NCI-H1105 treated with DMSO at 0.1 percent for 48 hours (cell line): ENCODE measurements around the gene BEGAIN.

Experiments used
- DNase-seq: peaks from one replicate; lab custom pipeline; 2025; lab: John Stamatoyannopoulos, UW

The BEGAIN gene

DNA sequence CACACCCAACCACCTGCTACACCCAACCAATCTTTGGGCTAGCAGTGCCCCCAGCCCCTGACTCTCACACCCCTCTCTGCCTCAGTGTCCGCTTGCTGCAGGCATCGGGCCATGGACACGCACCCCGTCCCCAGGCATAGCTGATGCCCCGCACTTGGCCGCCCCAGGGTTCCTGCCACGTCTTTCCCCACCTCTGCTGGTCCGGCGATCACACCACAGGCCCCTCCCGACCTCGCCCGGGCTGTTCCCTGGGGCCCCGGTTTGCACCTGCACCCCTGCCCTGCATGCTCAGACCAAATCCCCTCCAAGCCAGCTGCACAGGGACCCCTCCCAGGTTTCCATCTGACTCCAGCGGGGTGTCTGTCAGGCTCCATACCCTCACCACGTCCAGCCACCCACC lies 38.3 kb downstream of the BEGAIN start:
- DNase-seq, result no peak

DNA sequence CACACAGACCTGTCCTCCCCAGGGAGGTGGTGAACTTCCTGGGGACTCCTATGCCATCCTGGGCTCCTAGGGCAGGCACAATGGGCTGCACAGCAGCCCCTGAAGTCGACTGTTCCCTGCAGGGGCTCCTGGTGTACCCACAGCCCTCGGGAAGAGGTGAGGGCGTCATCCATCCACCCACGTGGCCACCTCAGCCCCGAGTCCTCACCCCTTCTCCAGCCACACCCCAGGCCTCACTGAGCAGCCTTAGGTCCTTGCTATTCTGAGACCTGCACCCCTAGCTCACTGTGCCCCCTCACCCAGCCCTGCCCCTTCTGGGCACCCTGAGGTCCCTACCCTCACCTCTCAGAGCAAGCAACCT lies 38.9 kb downstream of the BEGAIN start:
- no peak for DNase-seq

DNA sequence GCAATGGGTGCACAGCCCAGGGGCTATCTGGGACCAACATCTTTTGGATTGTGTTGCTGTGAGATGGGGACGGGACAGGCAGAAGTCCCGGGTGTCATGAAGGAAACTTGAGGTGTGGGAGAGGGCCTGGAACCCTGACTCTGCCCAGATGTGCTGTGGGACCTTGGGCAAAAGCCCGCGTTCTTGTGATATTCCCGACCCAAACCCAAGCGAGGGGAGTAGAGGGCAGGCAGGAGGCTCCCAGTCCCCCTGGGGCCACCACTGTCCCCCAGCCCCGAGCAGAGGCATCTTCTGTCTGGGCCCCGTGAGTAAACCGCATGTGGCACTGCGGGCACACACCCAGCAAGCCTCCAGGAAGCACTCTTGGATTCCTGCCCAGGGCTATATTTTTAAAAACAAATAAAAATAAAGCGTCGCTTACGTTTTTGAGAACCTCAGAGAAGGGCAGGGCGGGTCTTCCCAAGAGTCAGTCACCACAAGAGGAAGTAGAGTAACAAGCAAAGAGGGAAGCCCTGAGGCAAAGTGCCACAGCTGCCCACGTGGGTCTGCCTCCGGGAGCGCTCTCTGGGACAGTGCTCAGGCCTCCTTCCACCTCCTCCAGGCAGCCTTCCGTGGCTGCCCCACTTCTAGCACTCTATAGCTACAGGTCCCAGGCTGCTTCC lies 39.5 kb downstream of the BEGAIN start:
- no peak for DNase-seq

DNA sequence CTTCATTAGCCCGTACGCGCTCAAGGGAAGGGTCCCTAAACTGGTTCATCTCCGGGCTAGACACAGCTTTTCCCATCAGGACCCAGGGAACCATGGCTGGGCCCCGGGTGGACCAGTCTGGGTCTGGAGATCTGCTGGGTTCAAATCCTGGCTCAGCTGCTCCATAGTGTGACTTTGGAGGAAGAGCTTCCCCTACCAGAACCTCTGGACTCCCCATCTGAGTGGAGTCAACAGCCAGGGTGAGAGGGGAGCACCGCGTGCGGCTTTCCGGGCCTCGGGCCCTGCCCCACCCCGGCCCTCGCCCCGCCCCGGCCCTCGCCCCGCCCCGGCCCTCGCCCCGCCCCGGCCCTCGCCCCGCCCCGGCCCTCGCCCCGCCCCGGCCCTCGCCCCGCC lies 41.2 kb downstream of the BEGAIN start:
- no peak for DNase-seq

DNA sequence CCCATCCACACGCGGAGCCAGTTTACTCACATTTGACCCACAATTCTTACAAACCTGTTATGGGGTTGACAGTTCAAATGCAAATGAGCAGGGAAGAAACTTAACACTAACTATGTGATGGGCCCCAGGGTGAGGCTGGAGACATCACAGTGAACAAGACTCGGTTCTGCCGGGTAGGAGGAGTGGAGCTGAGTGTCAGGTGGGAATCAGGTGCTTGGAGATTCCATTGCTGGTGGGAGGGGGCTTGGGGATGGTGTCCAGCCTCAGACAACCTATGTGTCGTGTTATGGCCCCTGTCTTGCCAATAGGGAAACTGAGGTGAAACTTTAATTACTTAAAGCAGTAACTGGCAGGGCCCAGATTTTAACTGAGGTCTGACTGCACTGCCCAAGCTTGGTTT lies 41.9 kb downstream of the BEGAIN start:
- DNase-seq, result no peak

DNA sequence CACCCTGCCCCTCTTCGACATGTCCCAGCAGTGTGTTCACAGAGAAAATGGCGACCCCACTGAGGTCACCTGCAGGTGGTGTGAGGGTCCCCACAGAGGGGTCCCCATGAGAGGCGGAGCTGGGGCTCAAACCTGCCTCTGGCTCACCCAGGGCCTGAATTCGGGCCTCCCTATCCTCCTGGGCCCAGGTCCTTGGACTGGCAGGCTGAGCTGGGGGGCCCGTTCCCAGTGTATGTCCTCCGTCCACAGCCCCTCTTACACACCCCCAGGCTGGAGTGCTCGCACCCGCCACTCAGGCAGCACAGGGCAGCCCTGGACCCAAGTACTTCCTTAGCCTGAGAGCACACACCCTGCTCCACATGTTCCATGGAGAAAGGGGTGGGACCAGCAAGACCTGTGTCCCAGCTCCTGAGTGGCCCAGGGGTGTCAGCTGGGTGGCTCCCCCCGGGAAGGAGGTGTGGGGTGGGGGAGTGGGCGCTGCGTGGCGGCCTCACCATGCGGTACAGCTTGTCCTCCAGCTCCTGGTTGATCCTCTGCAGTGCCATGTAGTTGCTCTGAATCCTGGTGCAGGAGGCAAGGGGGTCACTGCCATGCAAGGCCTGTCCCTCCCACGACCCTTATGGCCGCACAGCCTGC lies 42.6 kb downstream of the BEGAIN start:
- DNase-seq, result no peak

DNA sequence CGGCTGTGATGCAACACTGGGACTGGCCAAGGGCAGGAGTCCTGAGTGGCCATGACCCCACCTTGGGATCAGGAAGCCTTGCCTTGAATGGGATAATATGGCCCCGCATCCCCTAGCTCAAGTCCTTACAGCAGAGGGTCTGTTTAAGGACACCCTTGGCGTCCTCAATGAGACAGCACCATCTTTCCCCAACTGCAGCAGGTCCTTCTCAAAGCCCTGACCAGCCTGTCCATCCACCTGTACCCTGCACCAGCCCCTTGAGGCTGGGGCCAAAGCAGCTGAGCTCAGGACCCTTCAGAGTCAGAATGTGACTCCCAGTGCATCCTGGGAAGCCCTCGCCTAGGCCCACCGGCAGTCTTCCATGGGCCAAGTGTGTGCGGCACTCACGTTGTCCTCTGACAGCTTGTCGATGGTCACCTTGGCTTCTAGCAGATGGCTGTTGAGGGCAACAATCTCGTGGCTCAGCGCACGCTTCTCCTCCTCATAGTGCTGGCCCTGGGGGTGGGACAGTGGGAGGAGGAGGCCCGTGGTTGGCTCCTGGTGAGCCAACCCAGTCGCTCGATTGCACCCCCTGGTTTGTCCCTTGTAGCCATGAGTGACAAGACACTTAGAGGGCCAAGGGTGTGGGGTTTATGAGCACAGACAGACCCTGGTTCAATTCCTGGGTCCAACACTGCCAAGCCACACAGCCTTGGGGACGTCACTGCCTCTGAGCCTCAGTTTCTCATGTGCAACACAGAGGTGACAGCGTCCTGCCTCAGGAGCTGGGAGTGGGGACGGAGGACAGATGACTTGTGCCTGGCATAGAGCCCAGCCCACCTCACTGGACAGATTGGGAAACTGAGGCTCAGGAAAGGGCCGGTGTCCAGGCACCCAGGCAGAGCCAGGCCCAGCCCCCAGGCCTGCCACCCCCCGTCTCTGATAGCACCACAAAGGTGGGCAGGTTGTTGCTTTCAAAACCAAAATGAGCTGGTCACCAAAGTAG lies 43.5 kb downstream of the BEGAIN start:
- no peak for DNase-seq

DNA sequence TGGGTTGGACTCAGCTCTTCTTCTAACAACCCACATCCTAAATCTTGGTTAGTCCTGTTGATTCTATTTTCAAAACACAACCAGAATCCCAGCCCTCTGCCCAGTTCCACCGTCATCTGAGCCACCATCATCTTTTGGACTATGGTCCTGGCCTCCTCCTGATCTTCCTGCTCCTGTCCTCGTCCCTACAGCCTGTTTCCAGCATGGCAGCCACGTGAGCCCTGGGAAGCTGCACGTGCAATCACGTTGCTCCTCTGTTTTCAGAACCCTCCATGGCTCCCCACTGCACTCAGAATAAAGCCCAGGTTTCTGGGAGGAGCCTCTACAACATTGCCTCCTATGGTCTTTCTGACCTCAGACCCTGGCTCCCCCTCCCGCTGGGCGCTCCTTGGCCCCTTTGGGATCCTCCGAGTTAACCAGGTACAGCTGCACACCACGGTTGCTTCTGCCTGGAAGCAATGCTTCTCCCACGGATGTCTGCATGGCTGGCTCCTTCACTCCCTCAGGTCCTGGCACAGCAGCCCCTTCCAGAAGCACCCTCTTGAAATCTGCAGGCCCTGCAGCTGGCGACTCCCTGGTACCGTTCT lies 44.5 kb downstream of the BEGAIN start:
- no peak for DNase-seq

DNA sequence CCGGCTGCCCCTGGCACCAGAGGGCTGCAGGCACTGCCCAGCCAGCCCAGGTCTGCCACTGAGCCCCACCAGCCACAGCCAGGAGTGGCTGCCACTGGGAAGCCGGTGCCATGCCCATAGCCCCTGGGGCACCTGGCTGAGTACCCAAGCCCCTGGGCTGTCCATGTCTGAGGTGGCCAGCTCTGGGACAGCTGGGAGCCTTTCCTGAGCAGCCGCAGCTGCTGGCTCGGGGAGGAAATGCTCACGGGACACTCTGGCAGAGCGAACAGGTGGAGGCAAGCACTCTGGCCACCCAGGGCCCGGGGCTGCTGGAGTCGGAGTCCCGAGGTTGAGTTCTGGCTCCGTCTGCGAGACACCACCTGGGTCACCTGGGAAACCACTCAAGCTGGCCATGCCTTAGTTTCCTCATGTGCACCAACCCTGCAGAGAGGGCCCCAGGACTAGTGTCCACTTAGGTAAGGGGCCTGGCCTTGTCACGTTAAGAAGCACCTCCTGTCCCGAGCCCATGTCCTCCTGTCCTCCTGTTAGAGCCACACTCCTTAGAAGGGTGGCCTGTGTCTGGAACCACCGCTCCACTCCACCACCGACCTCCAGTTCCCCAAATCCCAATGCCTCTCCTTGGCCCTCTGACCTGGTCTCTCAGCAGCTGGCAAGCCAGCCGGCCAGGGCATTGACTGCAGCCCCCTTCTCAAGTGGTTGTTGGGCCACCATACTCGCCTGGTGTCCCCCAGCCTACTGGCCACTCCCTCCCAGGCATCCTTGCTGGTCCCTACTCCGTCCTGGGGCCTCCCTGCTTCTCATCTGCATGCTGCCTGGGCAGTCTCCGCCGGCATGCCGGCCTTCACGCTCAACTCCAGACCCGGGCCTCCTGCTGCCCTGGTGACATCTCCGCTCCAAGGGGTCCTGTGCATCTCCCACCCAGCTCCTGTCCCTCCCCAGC lies 45.3 kb downstream of the BEGAIN start:
- no peak for DNase-seq

DNA sequence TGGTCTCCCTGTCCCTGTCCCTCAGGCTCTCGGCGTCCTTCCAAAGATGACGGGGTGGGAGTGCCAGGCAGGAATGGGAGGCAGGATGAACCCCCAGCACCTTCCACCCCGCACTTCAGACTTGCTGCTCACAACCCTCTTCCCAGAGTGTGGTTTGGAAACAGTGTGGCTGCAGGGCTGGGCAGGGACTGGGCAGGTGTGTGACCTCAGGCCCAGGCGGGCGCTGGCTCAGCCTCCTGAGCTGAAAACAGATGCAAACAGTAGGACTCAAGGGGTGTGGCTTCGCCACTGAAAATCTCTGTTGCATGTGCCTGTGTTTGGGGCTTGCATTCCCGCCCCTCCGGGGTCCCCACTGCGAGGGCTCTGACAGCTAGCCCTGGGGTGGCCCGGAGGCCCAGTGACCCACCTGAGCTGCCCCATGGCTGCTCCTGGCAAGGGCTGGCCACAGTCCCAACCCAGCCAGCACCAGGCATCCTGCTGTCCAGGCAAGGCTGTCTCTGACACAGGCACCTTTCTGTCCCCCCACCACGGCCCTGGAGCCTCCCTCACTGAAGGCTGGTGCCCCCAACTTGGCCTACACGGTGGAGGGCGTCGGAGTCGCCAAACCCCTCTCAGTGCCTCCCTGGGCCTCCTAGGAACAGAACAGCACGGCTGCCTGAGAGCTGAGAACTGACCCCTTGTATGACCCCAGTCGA lies 46.1 kb downstream of the BEGAIN start:
- DNase-seq, result no peak

DNA sequence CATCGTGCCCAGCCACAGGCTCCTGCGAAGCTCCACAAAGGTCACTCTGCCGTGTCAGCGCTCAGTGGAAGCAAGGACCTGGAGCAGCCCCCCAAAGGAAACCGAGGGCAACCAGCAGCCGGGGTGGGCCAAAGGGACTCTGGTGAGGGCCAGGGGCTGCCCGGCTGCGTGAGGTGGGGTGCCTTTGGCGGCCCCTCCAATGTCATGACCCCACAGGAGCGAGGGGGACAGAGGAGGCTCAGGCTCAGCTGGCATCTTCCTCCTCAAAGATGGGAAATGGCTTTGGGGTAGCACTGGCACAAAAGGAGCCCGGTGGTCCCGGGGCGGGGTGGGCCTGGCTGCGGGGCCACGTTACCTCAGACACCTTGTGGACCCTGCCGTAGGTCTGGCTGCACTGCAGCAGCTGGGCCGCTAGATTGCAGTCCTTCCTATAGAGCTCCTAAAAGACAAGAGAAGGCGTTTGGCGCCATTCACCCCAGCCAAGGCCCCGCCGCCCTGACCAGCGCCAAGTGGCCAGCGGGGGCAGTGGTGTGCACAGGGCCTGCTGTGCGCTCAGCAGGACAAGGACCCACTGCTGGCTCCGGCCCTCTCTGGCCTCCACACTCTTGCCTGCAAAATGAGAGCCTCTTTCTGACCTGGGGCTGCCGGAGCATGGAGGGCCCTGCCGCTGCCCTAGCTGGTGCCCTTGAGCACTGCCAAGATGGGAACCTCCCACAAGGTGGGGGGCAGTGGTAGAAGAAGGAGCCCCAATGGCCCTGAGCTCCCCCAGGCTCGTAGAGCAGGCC lies 46.9 kb downstream of the BEGAIN start:
- DNase-seq, result no peak

DNA sequence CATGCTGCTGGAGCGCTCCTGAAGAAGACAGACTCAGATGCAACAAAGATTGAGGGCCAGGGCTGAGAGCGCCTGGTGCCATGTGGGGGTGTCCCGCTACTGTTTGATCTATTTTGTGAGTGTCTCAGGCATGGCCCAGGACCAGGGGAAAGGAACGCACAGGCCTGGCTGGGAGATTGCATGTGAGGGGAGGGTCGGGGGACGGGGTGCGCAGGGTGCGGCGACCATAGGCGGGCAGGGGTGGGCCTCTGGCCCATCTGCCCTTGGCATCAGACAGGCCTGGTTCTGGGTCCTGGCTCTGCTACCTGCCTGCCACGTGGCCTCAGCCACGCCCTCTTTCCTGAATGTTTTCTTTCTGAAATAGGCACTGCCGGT lies 47.5 kb downstream of the BEGAIN start:
- DNase-seq, result no peak

DNA sequence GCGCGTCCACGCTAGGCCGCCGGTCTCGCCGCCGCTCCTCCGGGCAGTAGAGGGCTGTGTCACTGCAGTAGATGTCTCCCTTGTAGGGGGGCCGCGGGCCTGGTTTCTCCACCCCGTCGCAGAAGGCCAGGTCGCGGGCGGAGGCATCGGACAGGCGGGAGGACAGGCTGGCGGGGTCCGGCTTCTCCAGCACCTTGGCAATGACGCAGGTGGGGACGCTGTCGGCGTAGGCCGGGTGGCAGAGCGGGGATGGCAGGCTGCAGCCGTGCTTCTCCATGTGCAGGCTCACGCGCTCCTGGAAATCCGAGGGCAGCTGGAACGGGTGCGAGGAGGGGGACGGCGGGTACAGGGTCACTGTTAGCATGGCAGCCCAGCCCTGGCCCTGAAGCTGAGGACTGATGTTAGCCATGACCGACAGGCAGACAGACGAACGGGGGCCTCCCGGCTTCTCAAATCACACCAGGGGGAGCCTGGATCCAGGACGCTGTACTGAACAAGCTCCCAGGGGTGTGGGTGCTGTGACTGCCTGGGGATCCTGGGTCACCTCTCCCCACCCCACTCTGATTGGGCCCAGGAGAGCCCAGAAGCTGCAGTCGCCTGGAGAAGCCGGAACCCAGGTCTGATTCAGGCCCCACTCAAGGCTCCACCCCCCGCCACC lies 48.1 kb downstream of the BEGAIN start:
- DNase-seq, result no peak

DNA sequence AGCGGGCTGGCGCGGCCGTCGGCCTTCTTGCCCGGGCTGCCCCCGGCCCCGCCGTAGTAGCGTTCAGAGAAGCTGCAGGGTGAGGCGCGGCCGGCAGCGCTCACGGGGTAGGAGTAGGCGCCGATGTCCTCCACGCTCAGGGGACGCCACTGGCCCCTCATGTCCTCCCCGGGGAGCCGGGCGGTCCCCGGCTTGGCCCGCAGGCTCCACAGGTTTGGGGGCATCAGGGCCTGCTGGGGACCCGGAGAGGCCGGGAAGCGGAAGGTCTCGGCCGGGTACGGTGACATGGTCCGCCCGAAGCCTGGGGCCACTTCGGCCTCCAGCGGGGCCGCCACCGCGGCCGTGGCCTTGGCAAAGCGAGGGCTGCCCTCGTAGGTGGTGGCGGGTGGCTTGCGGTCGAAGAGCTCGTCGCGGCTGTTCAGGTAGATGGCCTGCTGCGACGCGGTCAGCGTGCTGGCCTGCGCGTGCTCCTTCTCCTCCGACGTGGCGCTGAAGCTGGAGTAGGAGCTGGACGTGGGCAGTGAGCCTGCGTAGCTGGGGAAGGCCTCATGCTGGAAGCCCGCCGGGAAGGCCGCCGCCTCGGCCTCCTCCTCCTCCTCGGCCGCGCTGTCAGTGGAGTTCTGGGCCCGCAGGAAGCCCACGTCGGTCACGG lies 48.7 kb downstream of the BEGAIN start:
- no peak for DNase-seq

DNA sequence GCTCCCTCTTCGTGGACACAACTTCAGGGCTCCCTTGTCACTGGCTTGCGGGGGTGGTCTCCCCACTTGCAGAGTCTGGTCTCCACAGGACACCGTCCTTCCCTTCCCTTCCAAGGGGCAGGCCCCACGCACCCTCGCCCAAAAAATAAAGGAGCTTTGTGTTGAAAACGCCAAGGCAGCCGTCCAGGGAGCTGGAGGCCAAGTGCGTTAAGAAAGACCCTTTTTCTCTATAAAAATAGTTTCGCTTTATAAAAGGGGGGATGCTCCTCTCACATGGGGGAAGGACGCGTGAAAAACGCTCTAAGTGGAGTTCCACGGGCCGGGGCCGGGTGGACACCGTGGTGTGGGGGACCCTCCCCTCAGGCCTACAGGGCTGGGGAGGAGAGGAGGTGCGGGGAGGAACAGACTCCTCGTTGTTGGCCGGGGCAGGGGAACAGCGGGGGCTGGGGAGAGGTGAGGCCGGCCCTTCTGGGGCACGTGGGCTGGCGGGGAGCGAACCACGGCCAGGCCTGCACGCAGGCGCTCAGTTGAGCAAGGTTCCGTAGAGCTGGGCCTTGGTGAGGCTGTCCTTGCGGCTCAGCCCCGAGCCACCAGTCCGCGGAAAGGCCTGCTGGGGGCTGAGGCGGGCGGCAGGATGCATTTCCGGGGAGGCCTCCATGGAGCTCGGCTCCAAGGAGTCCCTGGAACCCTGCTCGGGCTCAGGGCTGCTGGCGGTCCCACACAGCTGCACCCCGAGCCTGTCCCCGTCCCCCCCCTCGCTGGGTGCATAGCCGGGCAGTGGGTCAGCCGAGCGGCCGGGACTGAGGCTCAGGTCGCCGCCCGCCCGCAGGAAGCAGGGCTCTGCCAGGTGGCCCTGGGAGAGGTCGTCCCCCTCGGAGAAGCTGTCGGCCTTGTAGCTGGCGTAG lies 49.5 kb downstream of the BEGAIN start:
- DNase-seq, result no peak

DNA sequence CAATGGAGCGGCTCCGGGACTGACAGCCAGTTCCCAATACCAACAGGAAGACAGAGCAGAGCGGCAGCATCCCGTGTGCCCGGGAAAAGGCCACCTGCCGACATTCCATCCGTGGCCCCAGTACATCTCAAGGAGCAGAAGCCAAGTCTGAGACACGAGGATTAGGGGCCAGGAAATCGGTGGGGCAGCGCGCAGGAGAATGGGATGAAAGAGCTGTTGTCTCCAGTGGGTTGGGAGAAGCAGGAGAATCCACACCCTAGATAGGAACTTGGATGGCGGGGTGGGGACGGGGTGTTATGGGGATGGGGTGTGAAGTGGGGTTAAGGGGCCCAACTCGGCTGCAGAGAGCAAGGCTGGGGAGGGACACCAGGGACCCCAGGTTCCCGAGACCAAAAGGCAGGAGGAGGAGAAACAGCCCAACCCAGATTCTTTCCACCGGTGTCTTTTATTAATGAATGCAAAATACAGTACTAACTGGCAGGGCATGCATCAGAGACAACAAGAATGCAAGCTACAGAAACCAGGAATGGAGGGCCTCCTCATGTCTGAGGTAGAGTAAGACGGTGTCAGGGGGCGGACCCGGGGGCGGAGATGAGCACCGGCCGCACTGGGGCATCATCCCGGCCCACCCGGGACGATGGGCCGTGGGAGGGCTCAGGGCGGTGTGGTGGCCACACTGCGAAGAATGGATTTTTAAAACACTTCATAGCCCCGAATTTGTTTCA lies 50.3 kb downstream of the BEGAIN start:
- no peak for DNase-seq

DNA sequence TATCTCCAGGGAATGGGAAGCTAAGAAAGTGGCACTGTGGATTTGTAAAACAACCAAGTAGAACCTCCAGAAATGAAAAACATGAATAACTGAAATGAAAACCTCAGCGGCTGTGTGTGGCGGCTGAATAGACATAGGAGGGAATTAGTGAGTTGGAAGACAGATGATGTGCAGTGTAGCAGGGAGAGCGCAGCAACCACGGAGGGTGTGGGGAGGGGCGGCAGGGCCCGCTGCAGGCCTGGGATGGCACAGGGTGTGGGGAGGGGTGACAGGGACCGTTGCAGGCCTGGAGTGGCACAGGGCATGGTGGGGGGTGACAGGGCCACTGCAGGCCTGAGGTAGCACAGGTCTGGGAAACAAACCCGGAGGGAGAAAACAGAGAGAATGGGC lies 51.1 kb downstream of the BEGAIN start:
- DNase-seq, result no peak
